Measurements from ENCODE around the gene MYL6.
"Not testable (repeated sequence)": the region's sequence is repeated elsewhere in the genome, so short reads cannot be mapped to it uniquely, and the experiment has no call there.

Gene MYL6

GRCh38 chr12:56158029-56158925 is at the start of gene MYL6:
MYL6 (plus strand) TSS chr12:56158359; CDS start chr12:56158402, 43 bp downstream.
- DNase-seq: peak; percentile 95

DNA sequence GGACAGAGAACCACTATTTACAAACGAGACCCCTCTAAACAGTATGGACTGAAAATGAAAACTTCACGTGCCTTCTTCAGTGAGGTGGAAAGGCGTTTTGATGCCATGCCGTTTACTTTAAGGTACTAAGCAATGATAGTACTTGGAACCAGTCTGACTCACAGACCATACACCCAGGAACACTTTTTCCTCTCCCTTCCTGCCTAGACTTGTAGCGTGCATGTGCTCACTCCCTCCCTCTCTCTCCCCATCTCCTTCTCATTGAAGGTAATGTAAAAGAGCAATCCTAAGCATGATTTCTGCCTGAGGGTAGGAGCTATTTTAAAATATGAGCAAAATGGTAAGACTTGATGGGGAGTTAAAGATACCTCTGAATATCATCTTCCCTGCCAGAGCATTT is 47.6 kb upstream of the MYL6 start:
- DNase-seq: no peak

GRCh38 chr12:56114084-56114483 is 44.1 kb upstream of the MYL6 start:
- DNase-seq: no peak

DNA sequence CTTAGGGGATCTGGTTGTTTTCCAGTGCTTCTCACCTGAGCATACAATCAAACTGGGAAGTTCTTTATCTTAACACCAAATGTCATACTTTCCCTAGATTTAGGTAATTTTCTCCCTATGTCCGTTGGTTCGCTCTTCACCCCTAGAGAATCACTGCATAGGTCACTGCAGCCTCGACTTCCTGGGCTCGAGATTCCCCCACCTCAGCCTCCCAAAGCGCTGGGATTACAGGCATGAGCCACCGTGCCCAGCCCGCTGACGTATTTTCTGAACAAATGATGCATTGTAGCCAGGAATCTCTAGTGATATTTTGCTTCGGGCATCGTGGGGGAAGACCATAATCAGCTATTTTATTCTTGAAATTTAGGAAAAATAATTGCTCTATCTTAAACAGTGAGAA is 42.8 kb upstream of the MYL6 start:
- no peak for DNase-seq

DNA sequence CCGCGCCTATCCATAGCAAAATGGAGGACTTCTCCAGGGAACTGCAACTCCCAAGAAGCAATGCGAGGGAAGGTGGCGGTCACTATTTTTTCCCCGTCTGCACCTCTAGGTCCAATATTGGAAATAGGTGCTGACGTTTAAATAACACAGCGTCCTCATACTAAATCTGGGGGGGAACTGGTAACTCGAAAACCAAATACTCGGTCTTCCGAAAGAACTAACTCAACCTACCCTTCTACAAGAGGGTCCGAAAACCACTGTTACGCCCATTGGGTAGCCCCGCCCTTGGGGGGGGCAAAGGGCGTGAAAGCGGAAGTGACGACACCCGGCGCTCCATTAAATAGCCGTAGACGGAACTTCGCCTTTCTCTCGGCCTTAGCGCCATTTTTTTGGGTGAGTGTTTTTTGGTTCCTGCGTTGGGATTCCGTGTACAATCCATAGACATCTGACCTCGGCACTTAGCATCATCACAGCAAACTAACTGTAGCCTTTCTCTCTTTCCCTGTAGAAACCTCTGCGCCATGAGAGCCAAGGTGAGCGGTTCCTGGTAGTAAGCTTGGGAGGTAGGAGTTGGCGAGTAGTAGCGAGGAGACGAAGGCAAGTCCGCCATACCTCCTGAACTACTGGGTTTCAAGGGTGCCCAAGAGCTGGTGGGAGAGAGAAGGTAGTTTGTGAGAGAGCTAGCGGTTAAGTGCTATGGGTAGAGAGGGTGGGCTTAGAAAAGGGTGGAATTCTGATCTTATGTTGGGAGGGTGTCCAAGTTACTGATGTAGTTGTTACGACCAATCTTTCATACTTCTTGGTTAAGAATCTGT is 41.7 kb upstream of the MYL6 start, which contains the start of gene RPL41:
Gene RPL41 (plus strand): TSS at position 367 of the 815 bp plus-strand sequence.
- peak; percentile 95 for DNase-seq

DNA sequence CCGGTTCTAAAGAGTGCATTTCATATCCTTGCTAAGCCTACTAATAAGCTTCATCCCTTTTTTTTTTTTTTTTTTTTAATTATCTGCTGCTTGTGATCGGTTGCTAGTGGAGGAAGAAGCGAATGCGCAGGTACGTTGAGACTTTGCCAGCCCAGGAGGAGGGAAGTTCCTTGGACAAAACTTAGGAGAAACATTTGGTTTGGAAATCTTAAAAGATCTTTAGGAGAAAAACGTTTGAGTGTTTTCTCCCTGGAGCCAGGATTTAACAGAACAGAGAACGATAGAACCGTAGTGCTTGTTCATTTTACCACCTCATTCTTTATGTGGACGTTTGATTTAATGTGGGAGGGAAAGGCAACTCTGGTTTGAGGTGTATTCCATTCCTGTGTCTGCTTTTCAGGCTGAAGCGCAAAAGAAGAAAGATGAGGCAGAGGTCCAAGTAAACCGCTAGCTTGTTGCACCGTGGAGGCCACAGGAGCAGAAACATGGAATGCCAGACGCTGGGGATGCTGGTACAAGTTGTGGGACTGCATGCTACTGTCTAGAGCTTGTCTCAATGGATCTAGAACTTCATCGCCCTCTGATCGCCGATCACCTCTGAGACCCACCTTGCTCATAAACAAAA is 41.0 kb upstream of the MYL6 start:
- DNase-seq: not testable (repeated sequence)

DNA sequence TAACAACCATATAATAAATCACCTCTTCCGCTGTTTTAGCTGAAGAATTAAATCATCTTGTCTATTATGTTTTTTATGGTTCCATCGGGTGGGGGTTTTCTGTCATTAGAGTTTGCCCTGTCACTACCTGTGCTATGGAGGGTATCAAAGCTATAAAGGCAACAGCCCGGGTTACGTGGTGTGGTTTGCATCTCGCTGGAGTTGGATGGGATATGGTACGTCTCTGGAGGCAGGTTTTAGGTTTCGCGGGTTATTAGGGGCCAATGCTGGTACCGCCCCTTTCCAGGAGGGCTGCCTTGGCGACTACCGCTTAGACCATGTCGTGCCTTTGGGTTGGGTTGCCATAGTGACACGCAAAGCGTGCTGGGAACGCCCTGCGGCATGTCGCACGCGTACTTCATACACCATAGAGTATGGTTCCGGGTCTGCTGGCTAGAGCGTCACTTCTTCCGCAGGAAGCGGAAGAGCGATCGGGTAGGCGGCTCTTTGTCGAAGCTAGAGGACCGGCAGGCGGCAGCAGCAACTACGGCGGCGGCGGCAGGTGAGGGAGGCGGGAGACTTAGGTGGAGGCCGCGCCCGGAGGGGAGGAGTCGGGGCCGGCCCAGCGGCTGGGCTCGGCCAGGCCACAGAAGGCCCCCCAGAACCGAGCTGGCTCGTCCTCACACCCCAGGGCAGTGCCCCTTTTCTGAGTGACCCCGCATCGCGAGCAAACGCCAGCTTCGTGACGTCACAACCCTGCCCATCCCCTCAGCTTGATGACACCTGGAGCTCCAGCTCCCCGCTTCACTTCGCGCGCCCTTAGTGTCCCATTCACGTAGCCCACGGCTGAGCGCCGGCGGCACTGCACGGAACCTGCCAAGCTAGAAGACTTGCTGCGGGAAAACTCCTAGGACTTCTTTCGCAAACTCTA is 40.1 kb upstream of the MYL6 start, which contains the start of gene ZC3H10:
Gene ZC3H10 (plus strand): TSS at position 489 of the 910 bp plus-strand sequence. CDS start 2,297 bp downstream, outside the sequence.
- DNase-seq: peak; percentile 99

- DNase-seq: no peak
Measured at GRCh38 chr12:56118688-56119357, 39.3 kb upstream of the MYL6 start.

GRCh38 chr12:56119361-56119796 is 38.8 kb upstream of the MYL6 start:
- peak; percentile 80 for DNase-seq

DNA sequence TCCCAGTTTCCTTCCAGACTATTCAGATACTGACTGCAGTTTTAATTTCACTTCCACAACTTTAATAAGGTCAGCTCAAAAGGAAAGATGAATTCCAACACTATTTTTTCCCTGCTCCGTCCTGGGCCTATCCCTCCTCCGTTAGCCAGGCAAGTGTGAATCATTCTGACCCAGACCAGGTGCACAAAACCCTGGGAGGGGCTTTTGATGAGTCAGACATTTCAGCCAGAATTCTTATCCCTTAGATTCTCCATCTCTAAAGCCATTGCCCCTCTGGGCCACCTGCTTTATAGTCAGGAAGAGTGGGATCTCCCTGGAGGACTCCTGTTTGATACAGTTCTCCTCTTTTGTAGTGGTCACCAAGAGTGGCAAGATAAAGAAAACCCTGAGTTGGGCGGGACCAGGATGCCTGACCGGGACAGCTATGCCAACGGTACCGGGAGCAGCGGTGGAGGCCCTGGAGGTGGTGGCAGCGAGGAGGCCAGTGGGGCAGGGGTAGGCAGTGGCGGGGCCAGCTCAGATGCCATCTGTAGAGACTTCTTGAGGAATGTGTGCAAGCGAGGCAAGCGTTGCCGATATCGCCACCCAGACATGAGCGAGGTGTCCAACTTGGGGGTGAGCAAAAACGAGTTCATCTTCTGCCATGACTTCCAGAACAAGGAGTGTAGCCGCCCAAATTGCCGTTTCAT is 37.9 kb upstream of the MYL6 start:
- no peak for DNase-seq

- no peak for DNase-seq
Measured at GRCh38 chr12:56121204-56121870, 36.8 kb upstream of the MYL6 start.

DNA sequence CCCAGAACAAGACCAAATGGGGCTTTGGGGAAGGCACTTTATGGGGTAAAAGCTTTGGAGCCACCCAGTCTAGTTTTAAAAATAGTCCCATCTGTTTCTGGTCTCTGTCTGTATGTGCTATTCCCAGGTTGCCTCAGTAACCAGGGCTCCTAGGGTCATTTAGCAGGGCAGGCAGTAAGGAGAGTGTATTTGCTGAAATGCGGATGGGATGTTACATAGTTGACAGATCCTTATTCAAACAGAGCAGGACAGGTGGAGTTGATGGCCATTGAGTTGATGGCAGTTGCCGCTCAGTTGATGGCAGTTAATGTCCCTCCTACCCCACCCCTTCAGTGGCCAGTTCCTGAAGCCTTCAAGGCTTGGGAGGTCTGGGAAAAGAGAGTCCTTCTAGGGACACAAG is 35.5 kb upstream of the MYL6 start:
- no peak for DNase-seq

GRCh38 chr12:56124133-56124532 is 34.0 kb upstream of the MYL6 start:
- DNase-seq: no peak

- DNase-seq: no peak
Measured at GRCh38 chr12:56126732-56127239, 31.4 kb upstream of the MYL6 start.

- DNase-seq: no peak
Measured at GRCh38 chr12:56127485-56127887, 30.7 kb upstream of the MYL6 start.

DNA sequence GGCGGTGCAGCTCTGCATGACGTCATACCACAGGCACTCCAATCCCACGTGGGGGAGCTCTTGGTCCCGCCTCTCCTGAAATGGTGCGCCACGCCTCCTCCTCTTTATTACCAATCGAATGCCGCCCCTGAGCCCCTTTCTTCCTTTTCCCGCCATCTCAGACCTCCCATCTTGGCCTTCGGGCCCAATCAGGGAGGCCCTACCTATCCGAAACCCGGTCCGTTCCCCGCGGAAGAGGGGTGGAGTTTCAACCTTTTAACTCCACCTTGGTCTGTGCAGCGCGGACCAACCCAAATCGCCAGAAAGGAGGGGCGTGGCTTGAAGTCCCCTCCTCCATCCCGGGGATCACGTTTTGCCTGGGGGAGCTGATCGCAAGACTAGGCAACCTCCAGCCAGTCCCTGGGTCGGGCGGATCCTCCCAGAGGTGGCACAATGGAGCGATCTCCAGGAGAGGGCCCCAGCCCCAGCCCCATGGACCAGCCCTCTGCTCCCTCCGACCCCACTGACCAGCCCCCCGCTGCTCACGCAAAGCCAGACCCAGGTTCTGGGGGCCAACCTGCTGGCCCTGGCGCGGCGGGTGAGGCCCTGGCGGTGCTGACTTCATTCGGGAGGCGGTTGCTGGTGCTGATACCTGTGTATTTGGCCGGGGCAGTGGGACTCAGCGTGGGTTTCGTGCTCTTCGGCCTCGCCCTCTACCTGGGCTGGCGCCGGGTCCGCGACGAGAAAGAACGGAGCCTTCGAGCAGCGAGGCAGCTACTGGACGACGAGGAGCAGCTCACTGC is 30.1 kb upstream of the MYL6 start, which contains the start of gene ESYT1:
Gene ESYT1 (plus strand): TSS at position 380 of the 782 bp plus-strand sequence. CDS start 53 bp downstream, at position 433.
- DNase-seq: peak; percentile 100

GRCh38 chr12:56128670-56129205 is 29.4 kb upstream of the MYL6 start:
- peak; percentile 22 for DNase-seq

GRCh38 chr12:56129206-56129941 is 28.8 kb upstream of the MYL6 start:
- peak; percentile 85 for DNase-seq
